Muscle layer of duodenum (tissue), 2 donors: ENCODE results near the gene MAFG.

Experiments
- H3K27ac ChIP-seq: one replicate; pipeline ENCODE4 v1.7.0; 2013; ENCODE audit warnings: mild to moderate bottlenecking, low read length
- H3K27me3 ChIP-seq: one replicate; pipeline ENCODE4 v1.7.0; 2013; ENCODE audit warnings: low read depth, mild to moderate bottlenecking, control low read depth, low read length
- H3K36me3 ChIP-seq, 2 donors: one replicate each; pipeline ENCODE4 v1.7.0; 2013; ENCODE audit warnings: low read length in 2 of 2, control low read depth in 1 of 2, mild to moderate bottlenecking in 1 of 2; ENCODE audit not compliant: insufficient read depth in 2 of 2, control insufficient read depth in 1 of 2
- H3K4me1 ChIP-seq, 2 donors: one replicate each; pipeline ENCODE4 v1.7.0; 2013; ENCODE audit warnings: low read length in 2 of 2, mild to moderate bottlenecking in 2 of 2, control low read depth in 1 of 2, moderate library complexity in 1 of 2; ENCODE audit not compliant: insufficient read depth in 2 of 2, control insufficient read depth in 1 of 2
- H3K4me3 ChIP-seq, 2 donors: one replicate each; pipeline ENCODE4 v1.7.0; 2013; ENCODE audit warnings: low read length in 2 of 2, low read depth in 1 of 2, mild to moderate bottlenecking in 1 of 2
- H3K9me3 ChIP-seq, 2 donors: one replicate each; pipeline ENCODE4 v1.7.0; 2013; ENCODE audit warnings: low read length in 2 of 2, control low read depth in 1 of 2, mild to moderate bottlenecking in 1 of 2; ENCODE audit not compliant: control insufficient read depth in 1 of 2
- donor health status: healthy.

MAFG gene

DNA sequence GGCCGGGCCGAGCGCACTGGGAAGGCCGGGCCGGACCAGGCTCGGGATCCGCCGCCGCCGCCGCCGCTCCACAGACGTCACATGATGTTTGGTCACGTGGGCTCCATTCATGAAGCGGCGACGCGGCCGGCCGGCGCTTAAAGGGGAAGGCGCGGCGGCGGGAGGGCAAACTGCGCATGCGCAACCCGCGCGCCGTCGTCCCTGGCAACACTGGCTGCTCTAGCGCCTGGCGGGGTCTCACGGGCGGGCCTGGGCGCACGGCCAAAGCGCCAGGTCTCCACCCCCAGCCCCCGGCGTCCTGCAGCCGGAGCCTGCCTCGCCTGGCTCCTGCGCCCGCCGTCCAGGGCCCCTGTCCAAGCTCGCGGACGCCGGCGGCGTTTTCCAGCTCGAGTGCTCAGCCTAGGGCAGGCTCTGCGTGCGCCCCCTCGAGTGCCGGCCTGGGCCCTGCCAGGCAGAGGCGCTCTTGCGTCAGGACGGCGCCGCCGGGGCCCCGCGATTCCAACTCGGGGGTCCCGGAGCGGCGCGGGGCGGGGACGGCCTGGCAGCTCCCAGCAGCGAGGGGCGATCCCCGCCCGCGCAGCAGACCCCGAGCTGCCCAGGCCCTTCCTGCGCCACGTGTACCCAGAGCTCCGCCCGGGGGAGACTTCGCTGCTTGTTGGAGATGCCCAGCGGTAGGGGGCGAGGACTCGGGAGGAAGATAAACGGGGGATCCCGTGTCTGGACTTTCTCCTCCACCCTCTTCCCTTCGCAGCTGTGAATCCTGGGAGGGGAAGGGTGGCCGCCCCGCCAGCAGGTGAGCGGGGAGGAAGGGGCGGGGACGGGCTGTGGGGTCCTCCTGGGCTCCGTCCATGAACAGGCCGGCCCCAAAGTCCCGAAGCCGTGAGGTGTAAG, at the start of gene MAFG:
Gene MAFG, minus strand, starts transcription at position 83 of the 891 bp plus-strand sequence. CDS start 4,550 bp downstream, outside the sequence.
- peaks cover 0 to 13% of the 10 kb centered on the region in 2 donors for H3K36me3 ChIP-seq
- H3K27ac ChIP-seq: peak within 1 kb of the TSS; percentile 80
- H3K4me1 ChIP-seq: peaks cover 13 to 46% of the 10 kb centered on the region in 2 donors
- no peaks in the 10 kb centered on the region for H3K27me3 ChIP-seq
- peak within 1 kb of the TSS; percentile 53 to 92 for H3K4me3 ChIP-seq
- H3K9me3 ChIP-seq: no peaks in the 10 kb centered on the region

DNA sequence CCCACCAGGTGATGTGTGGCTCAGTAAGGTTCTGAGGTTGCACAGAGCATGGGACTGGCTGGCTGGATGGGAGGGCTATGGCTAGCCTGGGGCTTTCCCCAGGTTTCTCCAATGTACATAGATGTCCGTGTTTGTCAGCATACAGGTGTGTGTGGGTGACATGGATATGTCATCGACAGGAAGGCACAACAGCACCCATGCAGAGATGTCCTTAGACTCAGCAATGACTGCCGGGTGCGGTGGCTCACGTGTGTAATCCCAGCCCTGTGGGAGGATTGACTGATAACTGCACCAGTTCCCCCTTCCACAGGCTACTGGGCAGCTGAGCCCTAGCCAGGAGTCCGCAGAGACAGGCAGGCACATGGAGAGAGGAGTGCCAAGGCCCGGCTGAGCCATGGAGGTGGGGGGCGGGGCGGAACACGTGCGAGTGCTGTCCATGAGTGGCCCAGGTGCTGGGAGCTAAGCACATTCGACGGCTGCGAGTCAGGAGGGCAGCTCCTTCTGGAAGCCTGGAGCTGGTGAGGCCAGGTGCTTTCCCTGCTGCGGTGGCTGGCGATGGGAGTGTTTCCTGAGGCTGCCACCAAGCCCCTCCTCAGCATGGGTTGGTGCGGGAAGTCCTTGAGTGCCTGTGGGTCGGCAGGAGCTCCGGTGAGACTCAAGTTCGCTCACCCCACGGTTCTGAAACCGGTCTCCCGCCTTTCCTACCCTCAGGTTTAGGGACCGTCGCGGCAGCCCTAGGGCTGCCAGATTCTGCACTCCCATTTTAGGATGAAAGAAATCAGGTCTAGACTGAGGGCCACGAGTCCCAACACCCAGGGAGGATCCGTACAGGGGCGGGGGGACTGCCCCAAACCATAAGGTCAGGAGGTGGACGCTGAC, 49.0 kb upstream of the MAFG start:
- H3K9me3 ChIP-seq: no peaks in the 10 kb centered on the region
- peaks cover 0 to 10% of the 10 kb centered on the region in 2 donors for H3K4me1 ChIP-seq
- peak overlapping the region; percentile 56 for H3K27ac ChIP-seq
- peak overlapping the region; percentile 72 to 78 for H3K4me3 ChIP-seq
- peaks cover 0 to 3% of the 10 kb centered on the region in 2 donors for H3K36me3 ChIP-seq
- H3K27me3 ChIP-seq: no peaks in the 10 kb centered on the region

DNA sequence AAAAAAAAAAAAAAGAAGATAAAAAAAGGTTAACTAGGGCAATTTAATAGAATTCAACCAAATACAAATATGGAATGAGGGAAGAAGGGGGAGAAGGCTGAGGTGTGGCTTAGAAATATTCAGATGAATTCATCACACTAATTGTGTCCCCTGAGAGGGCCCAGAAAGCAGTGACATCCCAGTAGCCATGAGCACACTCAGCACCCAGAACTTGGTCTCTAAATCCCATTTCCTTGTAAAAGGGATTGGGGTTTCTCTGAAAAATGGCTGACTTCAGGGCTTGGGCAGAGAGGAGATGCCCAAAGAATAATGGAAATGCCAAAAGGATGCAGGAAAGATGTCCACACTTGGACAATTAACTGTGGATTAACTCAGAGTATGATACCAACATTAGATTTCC, 45.9 kb upstream of the MAFG start:
- no peak overlapping the region for H3K27ac ChIP-seq
- no peaks in the 10 kb centered on the region for H3K27me3 ChIP-seq
- peaks cover 0 to 12% of the 10 kb centered on the region in 2 donors for H3K4me1 ChIP-seq
- no peaks in the 10 kb centered on the region for H3K9me3 ChIP-seq
- no peak overlapping the region for H3K4me3 ChIP-seq
- H3K36me3 ChIP-seq: no peaks in the 10 kb centered on the region

DNA sequence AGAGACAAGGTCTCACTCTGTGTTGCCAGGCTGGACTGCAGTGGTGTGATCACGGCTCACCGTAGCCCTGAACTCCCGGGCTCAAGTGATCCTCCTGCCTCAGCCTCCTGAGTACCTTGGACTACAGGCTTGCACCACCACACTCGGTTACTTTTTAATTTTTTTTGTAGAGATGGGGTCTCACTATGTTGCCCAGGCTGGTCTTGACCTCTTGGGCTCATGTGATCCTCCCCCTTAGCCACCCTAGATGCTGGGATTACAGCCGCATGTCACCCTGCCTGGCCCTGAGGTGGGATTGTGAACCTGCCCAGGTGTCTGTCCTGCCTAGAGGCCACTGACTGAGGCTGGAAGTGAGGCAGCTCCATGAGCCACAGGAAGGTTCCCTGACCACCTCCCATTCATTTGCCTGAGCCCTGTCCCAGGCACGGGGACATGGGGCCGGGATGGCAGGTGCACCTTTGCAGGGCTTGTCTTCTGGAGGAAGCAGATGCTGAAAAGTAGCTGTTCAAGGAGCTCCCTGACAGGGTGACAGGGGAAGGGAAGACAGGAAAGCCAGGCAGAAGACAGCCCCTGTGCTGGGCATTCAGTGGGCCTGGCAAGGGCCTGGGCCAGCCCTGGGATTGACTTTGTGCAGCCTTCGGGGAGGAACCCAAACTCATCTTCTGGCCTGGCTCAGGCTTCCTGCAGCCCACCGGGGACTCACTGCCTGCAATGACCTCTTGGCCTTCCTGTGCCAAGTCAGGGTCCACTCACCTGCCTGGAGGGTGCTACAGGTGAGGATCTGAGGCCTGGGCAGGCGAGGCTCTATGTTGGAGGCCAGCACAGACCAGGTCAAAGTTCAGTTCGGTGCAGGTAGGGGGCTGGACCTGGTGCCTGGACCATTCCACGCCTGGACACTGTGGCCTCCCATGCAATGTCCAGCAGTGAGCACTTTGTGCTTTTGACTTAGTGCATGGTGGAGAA, 41.6 kb upstream of the MAFG start:
- peaks cover 7 to 16% of the 10 kb centered on the region in 2 donors for H3K4me1 ChIP-seq
- H3K27me3 ChIP-seq: no peaks in the 10 kb centered on the region
- H3K36me3 ChIP-seq: no peaks in the 10 kb centered on the region
- H3K27ac ChIP-seq: no peak overlapping the region
- H3K4me3 ChIP-seq: no peak overlapping the region
- no peaks in the 10 kb centered on the region for H3K9me3 ChIP-seq

DNA sequence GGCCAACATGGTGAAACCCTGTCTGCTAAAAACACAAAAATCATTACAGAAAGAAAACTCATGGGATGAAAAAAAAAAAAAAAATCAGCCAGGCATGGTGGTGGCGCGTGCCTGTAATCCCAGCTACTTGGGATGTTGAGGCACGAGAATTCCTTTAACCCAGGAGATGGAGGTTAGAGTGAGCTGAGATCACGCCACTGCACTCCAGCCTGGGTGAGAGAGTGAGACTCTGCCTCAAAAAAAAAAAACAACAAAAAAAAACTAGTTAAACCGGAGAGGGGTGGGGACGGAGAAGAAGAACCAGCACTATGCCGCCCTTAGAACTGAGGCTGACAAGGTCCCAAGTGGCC, 40.8 kb upstream of the MAFG start:
- no peaks in the 10 kb centered on the region for H3K27me3 ChIP-seq
- peaks cover 7 to 16% of the 10 kb centered on the region in 2 donors for H3K4me1 ChIP-seq
- H3K27ac ChIP-seq: no peak overlapping the region
- no peaks in the 10 kb centered on the region for H3K36me3 ChIP-seq
- H3K9me3 ChIP-seq: no peaks in the 10 kb centered on the region
- peak overlapping the region in 1 of 2 donors; percentile 32 for H3K4me3 ChIP-seq

DNA sequence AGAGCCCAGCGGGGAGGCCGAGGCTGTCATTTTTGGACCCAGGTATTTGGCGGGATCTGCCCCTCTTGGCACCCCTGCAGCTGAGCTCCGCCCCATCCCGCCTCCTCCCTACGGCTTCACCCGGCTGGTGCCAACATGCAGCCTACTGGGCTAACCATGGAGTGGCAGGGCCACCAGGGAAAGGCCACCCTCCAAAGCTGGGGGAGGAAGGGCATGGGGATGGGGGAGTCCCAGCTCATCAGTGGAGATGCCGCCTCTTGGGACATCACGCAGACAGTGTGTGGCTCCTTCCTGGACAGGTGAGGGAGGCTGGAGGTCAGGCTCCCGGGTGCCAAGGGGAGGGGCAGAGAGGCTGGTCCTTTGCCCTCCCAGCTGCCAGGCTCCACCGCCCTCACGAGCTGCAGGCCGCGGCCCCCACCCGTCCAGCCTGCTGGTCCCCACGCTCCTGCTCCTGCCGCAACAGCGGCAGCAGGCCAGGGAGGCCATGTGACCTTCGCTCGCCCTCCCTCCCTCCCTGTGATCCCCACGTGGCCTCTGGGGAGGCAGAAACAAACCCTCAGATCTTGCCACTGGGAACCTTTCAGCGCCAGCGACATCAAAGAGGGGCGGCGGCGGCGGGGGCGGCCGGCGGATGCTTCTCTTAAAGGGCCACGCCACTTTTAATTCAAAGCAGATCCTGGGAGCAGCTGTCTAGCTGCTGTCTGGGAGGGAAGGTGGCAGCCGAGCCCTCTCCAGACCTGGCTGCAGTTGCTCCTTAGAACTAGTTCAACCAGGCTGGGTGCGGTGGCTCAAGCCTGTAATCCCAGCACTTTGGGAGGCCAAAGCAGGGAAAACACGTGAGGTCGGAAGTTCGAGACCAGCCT, 40.2 kb upstream of the MAFG start:
- Histone ChIP-seq H3K27ac (no peak overlapping the region), H3K36me3 (no peaks in the 10 kb centered on the region), H3K9me3 (no peaks in the 10 kb centered on the region), H3K4me1 (peaks cover 7 to 16% of the 10 kb centered on the region in 2 donors), H3K27me3 (peaks cover 4% of the 10 kb centered on the region), H3K4me3 (peak overlapping the region in 1 of 2 donors; percentile 32)

DNA sequence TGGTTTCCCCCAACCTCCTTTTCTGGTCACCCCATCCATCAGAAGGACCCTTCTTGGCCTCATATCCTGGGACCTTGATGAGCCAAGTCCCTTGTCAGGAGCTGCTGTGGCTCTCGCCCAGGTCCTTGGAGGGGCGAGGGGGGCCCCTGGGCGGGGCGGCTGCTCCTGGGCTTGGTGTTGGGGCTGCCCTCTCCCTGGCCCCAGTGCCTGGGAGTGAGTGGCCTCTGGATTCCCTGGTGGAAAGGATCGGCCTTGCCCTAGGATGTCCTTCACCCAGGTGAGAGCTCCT, 39.7 kb upstream of the MAFG start:
- H3K9me3 ChIP-seq: no peaks in the 10 kb centered on the region
- peaks cover 10% of the 10 kb centered on the region for H3K27me3 ChIP-seq
- no peaks in the 10 kb centered on the region for H3K36me3 ChIP-seq
- H3K27ac ChIP-seq: no peak overlapping the region
- H3K4me3 ChIP-seq: no peak overlapping the region
- peaks cover 7 to 16% of the 10 kb centered on the region in 2 donors for H3K4me1 ChIP-seq

DNA sequence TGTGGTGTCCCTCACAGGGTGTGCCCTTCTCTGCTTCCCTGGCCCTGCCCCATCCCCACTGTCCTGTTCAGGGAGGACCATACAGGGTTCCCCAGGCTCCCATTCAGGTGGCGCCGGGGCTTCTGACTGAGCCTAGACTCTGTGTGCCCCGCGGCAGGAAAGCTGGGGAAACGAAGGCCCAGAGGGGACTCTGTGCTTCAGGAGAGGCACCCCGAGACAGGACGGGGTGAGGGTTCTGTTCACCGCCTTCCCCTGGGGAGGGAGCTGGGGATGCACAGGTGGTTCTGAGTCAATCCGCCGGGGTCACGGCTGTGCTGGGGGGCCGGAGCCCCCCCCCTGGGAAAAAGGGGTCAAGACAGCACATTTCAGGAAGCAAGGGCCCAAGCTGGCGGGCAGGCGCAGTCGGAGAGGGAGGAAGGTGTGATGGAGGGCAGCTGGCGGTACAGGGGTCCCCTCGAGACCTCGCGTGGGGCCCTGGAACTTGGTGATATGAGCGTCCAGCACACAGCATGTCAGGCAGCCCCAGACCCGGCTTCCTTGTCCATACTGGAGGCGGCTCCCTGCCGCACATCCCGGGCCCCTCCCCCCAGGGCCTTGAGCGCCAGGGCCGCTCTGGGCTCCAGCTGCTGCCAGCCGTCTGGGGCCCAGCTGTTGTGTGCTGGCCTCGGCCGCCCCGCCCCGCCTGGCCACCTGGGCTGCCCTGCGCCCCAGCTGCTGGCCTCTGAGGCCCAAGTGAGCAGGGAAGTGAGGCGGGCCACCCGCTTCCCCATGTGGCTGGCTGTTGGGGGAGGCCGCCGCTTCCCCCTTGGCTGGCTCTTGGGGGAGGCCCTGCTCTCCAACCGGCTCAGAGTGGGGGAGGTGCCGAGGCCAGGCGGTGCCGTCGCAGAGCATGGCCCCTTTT, 39.1 kb upstream of the MAFG start:
- H3K27ac ChIP-seq: no peak overlapping the region
- no peaks in the 10 kb centered on the region for H3K9me3 ChIP-seq
- H3K36me3 ChIP-seq: no peaks in the 10 kb centered on the region
- peaks cover 7 to 21% of the 10 kb centered on the region in 2 donors for H3K4me1 ChIP-seq
- H3K27me3 ChIP-seq: peaks cover 16% of the 10 kb centered on the region
- no peak overlapping the region for H3K4me3 ChIP-seq

DNA sequence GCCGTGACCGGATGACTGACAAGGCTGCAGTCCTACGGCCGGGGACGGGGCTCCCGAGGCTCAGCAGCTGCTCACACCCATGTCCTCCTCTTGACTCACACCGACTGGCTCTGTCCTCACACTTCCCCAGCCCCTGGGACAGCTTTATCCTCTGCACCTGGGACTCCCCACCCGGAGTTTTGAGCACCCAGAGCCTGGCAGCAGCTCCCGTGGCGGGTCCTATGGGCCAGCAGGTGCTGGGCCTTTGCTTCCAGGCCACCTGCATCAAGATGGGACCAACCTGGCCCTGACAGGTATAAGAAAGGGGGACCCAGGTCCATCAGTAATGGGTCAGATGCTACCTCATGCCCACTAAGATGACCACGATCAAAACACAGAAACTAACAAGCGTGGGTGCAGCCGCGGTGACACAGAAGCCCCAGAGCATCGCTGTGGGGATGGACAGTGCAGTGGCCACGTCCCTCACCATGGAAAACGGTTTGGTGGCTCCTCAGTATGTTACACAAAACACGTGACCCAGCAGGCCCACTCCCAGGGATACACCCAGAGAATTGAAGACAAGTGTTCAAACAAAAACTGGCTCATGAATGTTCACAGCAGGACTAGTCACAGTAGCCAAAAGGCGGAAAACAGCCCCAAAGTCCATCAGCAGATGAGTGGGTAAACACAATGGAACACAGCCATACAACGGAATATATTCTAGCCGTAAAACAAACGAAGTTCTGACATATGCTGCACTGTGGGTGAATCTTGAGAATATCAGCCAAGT, 36.7 kb upstream of the MAFG start:
- Histone ChIP-seq H3K27ac (no peak overlapping the region), H3K4me1 (peaks cover 7 to 33% of the 10 kb centered on the region in 2 donors), H3K4me3 (no peak overlapping the region), H3K27me3 (peaks cover 20% of the 10 kb centered on the region), H3K9me3 (no peaks in the 10 kb centered on the region), H3K36me3 (no peaks in the 10 kb centered on the region)
